K562 (cell line): ENCODE results near the gene BTBD2. TPM values are rescaled to one million over a fixed set of nuclear protein-coding genes. Genes with fewer than 3 reads are reported as not detected.
A peak's percentile ranks its signal among the peaks of the same experiment; 100 is the strongest.

Experiments
- DNMT1 ChIP-seq: fragments of 450-650 bp; IDR thresholded peaks from 2 replicates; pipeline ENCODE4 v1.6.1; 2016; ENCODE audit warnings: antibody characterized with exemption, mild to moderate bottlenecking
- KAT8 ChIP-seq: fragments of 450-650 bp; IDR thresholded peaks from 2 replicates; pipeline ENCODE4 v1.6.1; 2016; ENCODE audit warnings: low read depth, mild to moderate bottlenecking
- THAP12 ChIP-seq: fragments of 250-450 bp; sonication (Bioruptor Pico); IDR thresholded peaks from 2 replicates; pipeline ENCODE4 v1.9.0; 2021; ENCODE audit warnings: mild to moderate bottlenecking, inconsistent platforms
- ZHX1 ChIP-seq: fragments of 150-350 bp; conservative IDR thresholded peaks from 2 replicates; pipeline ENCODE4 v1.6.1; 2014; ENCODE audit warnings: low read length
- ZNF75A ChIP-seq: fragments of 450-650 bp; formaldehyde crosslinking; IDR thresholded peaks from 2 replicates; pipeline ENCODE4 v1.4.0; 2020; ENCODE audit warnings: mild to moderate bottlenecking
- polyA plus RNA-seq, 8 experiments: library from polyadenylated mRNA; depleted of rRNA in 4 of 8; stranded (reverse) in 5 of 8; unstranded in 3 of 8; fragments of >200 nt; fragmentation: Nextera tagmentation in 2 of 8; fragmentation: Illumina TruSeq in 1 of 8; extraction: Ambion mirVana in 2 of 8; extraction: Trizol in 1 of 8; gene quantifications; 2 replicates each; pipeline versions ENCODE4 v1.2.1 to v1.2.3, GENCODE V29; 2011 to 2014; ENCODE audit warnings: inconsistent platforms in 1 of 8, missing spikeins in 1 of 8
- total RNA-seq, 7 experiments: library from RNA; depleted of rRNA in 6 of 7; stranded (reverse); fragments of >200 nt in 6 of 7; fragmentation: Illumina TruSeq in 2 of 7; extraction: Trizol in 2 of 7; gene quantifications; 2 replicates each; pipeline versions ENCODE4 v1.2.1 to v1.2.3, GENCODE V29; 2011 to 2021; ENCODE audit warnings: low replicate concordance in 1 of 7
- TF ChIP-seq, protein P1 (sequence below), 2 experiments: fragments of 450-650 bp; formaldehyde crosslinking in 1 of 2; IDR thresholded peaks; 2 replicates each; pipeline versions ENCODE4 v1.4.0 to v1.6.1; 2014 to 2020; ENCODE audit warnings: mild to moderate bottlenecking in 2 of 2, borderline replicate concordance in 1 of 2, low read depth in 1 of 2
- TF ChIP-seq, protein P2 (sequence below): fragments of 250-450 bp; sonication (Bioruptor Pico); IDR thresholded peaks from 2 replicates; pipeline ENCODE4 v1.5.0; 2021; ENCODE audit warnings: mild to moderate bottlenecking, moderate library complexity

BTBD2 gene
- total and polyA plus RNA-seq, 9 of the 15 experiments (the other 6 are each of a cell fraction or from before 2014, with no cell fraction given) = 0.10 to 15.6 (median 6.9) TPM

DNA sequence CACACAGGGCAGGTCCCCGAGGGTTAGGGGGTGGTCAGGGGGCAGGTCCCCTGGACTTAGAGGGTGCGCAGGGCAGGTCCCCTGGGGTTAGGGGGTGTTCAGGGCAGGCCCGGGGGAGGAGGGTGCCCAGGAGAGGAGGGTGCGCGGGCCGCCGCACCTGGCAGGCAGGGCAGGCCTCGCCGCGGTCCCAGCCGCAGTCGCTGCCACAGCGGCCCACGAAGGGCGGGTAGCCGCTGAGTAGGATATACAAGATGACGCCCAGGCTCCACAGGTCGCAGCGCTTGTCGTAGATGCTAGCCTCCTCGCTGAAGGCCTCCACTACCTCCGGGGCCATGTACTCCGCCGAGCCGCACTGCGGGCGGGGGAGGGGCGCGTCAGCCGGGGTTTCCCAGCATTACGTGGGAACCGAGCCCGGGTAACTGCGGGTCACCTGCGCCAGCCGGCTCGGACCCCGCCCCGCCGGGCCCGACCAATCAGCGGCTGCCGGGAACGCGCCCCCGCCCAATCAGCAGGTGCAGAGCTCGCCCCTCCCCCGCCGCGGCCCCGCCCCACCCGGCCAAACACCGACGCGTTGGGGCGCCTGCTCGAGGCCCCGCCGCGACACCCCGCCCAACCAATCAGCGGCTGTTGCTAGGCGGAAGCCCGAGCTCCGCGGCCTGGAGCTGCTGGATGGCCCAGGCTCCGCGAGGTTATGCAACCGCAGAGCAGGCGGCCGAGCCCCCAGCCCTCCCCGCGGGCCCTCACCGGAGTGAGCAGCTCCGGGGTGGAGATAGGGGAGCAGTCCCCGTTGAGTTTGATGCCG lies 26.4 kb upstream of the BTBD2 start (continued):
- TF ChIP-seq, protein P1, sequence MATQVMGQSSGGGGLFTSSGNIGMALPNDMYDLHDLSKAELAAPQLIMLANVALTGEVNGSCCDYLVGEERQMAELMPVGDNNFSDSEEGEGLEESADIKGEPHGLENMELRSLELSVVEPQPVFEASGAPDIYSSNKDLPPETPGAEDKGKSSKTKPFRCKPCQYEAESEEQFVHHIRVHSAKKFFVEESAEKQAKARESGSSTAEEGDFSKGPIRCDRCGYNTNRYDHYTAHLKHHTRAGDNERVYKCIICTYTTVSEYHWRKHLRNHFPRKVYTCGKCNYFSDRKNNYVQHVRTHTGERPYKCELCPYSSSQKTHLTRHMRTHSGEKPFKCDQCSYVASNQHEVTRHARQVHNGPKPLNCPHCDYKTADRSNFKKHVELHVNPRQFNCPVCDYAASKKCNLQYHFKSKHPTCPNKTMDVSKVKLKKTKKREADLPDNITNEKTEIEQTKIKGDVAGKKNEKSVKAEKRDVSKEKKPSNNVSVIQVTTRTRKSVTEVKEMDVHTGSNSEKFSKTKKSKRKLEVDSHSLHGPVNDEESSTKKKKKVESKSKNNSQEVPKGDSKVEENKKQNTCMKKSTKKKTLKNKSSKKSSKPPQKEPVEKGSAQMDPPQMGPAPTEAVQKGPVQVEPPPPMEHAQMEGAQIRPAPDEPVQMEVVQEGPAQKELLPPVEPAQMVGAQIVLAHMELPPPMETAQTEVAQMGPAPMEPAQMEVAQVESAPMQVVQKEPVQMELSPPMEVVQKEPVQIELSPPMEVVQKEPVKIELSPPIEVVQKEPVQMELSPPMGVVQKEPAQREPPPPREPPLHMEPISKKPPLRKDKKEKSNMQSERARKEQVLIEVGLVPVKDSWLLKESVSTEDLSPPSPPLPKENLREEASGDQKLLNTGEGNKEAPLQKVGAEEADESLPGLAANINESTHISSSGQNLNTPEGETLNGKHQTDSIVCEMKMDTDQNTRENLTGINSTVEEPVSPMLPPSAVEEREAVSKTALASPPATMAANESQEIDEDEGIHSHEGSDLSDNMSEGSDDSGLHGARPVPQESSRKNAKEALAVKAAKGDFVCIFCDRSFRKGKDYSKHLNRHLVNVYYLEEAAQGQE (IDR thresholded peaks at IDR 0.05; ENCODE audit: borderline replicate concordance) = no peak
- TF ChIP-seq, protein P1 (CRISPR knock-in tag; IDR thresholded peaks at IDR 0.05; ENCODE audit: low read depth) = peak; percentile 27; the same call in 1 of the 2 replicates
- TF ChIP-seq DNMT1 = no peak
- TF ChIP-seq KAT8 = no peak
- no peak for TF ChIP-seq THAP12 (CRISPR knock-in tag)
- TF ChIP-seq ZNF75A (CRISPR knock-in tag) = no peak
- TF ChIP-seq ZHX1 = no peak
- TF ChIP-seq, protein P2, sequence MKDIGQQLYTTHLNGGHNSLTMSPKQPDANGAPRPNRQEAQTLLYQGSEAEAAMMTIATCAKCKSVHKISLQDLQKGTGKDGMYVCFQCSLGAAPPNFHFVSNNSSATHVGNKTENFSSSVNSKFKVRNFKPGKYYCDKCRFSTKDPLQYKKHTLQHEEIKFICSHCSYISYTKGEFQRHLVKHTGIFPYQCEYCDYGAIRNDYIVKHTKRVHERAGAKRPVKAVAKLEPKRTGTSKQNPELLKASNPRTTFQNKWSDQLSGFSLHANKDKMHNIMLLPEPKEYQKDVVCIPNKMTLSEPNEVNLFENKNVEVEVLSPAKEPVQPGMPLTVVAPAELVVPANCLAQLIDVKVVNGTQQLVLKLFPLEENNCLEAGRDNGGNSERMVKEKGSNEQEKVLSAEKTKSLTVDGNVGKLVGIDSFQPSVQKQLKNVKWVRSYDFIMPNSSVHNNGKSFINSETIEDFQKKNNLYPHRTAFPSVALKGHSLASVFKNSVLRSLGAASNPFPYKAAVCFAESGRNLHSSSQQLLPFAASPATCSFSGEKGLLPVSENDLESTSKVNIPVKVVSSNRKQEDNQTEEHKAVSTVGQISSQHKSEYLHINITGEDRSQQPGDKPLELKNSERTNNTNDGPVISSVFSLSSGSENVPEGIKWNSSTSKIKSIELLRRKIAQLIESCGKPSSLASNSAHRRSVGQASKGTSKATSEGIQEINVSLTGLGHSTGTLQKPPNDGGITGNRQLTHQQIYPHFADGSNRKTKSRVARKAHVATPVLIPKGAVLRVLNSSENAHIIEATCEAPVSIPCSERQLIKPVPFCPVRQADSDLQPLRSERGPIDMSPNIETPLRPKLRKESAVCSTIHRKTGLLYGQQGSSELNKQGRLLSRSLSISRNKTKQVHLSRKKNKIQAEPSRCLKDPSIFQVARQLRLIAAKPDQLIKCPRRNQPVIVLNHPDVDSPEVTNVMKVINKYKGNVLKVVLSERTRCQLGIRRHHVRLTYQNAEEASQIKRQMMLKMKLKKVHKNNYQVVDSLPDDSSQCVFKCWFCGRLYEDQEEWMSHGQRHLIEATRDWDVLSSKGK (CRISPR knock-in tag) = no peak
